Activated T-cell treated with anti-CD3 and anti-CD28 coated beads, Interleukin-2, amount 50 U/mL, for 48 hours (primary cell): ENCODE results near the gene BCAP31.
"Not testable (repeated sequence)": the region's sequence is repeated elsewhere in the genome, so short reads cannot be mapped to it uniquely, and the experiment has no call there.

Experiments
- DNase-seq, 2 experiments: peaks; one replicate each; pipeline ENCODE4 v3.0.0-alpha.2; 2020

BCAP31 gene

GRCh38 chrX:153762626-153763173, 38.5 kb upstream of the BCAP31 start:
- peak in 1 of 2 experiments; percentile 13 for DNase-seq

- no peak for DNase-seq
Observed at GRCh38 chrX:153761863-153762262, 37.7 kb upstream of the BCAP31 start.

- DNase-seq: no peak
Observed at GRCh38 chrX:153755136-153755535, 30.9 kb upstream of the BCAP31 start.

GRCh38 chrX:153750127-153750774, 26.1 kb upstream of the BCAP31 start:
- no peak for DNase-seq

GRCh38 chrX:153749017-153749416, 24.8 kb upstream of the BCAP31 start:
- DNase-seq: not testable (repeated sequence)

- not testable (repeated sequence) for DNase-seq
Observed at GRCh38 chrX:153746991-153747390, 22.8 kb upstream of the BCAP31 start.

- DNase-seq: no peak
Observed at GRCh38 chrX:153746359-153746758, 22.2 kb upstream of the BCAP31 start.

GRCh38 chrX:153745067-153745433, 20.9 kb upstream of the BCAP31 start:
- not testable (repeated sequence) for DNase-seq

GRCh38 chrX:153744210-153745066, 20.3 kb upstream of the BCAP31 start:
- no peak for DNase-seq

GRCh38 chrX:153743468-153744209, 19.5 kb upstream of the BCAP31 start:
- DNase-seq: not testable (repeated sequence)

GRCh38 chrX:153742796-153743467, 18.7 kb upstream of the BCAP31 start:
- not testable (repeated sequence) for DNase-seq

GRCh38 chrX:153742111-153742510, 17.9 kb upstream of the BCAP31 start:
- DNase-seq: not testable (repeated sequence)

- DNase-seq: no peak
Observed at GRCh38 chrX:153741446-153741845, 17.3 kb upstream of the BCAP31 start.

GRCh38 chrX:153740631-153741222, 16.5 kb upstream of the BCAP31 start:
- no peak for DNase-seq

- peak in 1 of 2 experiments; percentile 42 for DNase-seq
Observed at GRCh38 chrX:153739754-153740486, 15.7 kb upstream of the BCAP31 start.

GRCh38 chrX:153738056-153738605, 13.9 kb upstream of the BCAP31 start:
- no peak for DNase-seq

GRCh38 chrX:153736871-153737441, 12.8 kb upstream of the BCAP31 start:
- DNase-seq: no peak

GRCh38 chrX:153736071-153736820, 12.1 kb upstream of the BCAP31 start:
- no peak for DNase-seq

- no peak for DNase-seq
Observed at GRCh38 chrX:153735274-153735673, 11.1 kb upstream of the BCAP31 start.

- DNase-seq: no peak
Observed at GRCh38 chrX:153734871-153735270, 10.7 kb upstream of the BCAP31 start.
